Panc1 (cell line): Measurements from ENCODE around the gene PUDP. TPM values are rescaled to one million over a fixed set of nuclear protein-coding genes. Genes with fewer than 3 reads are reported as not detected.
A peak's percentile ranks its signal among the peaks of the same experiment; 100 is the strongest.

Experiments
- ATAC-seq: fragments of 200-7000 bp; cut with Tn5 transposase; 2 replicates; pipeline ENCODE4 v1.9.1; 2020; ENCODE audit warnings: mild to moderate bottlenecking, moderate library complexity
- BruUV-seq: library from RNA; stranded (reverse); fragments of 400-500 nt; replicated peaks from 2 replicates; lab custom pipeline; 2021; lab: Mats Ljungman, UMichigan
- CTCF ChIA-PET: fragments of 300-600 bp; sonication (Branson Sonifier 250); formaldehyde crosslinking; loops from one replicate; lab custom pipeline; 2022; ENCODE audit warnings: antibody characterized with exemption; lab: Charles Lee
- POLR2A ChIA-PET: fragments of 300-600 bp; sonication (Branson Sonifier 250); formaldehyde crosslinking; loops from one replicate; lab custom pipeline; 2022; ENCODE audit warnings: antibody characterized with exemption; lab: Charles Lee
- DNase-seq: peaks from one replicate; pipeline ENCODE4 v3.0.0-alpha.2; 2010; ENCODE audit warnings: low read depth, low spot score
- H3K27ac ChIP-seq: 2 replicates; pipeline ENCODE4 v1.5.1; 2011; ENCODE audit warnings: mild to moderate bottlenecking, low read length, inconsistent platforms
- H3K27me3 ChIP-seq: fragments of 200-500 bp; sonication (Bioruptor generic); 2 replicates; pipeline ENCODE4 v1.6.0; 2014; ENCODE audit warnings: low read length, inconsistent platforms; ENCODE audit not compliant: control insufficient read depth, insufficient read depth
- H3K36me3 ChIP-seq: fragments of 200-500 bp; sonication (Bioruptor generic); 2 replicates; pipeline ENCODE4 v1.5.1; 2014; ENCODE audit warnings: inconsistent platforms, mild to moderate bottlenecking, low read length, moderate library complexity; ENCODE audit not compliant: control insufficient read depth, insufficient read depth
- H3K4me1 ChIP-seq: 2 replicates; pipeline ENCODE4 v1.5.1; 2011; ENCODE audit warnings: inconsistent platforms, mild to moderate bottlenecking, low read length, moderate library complexity; ENCODE audit not compliant: control insufficient read depth, insufficient read depth
- H3K4me3 ChIP-seq, 2 experiments: 2 replicates each; pipeline ENCODE4 v1.5.1; 2011 to 2012; ENCODE audit warnings: low read depth in 2 of 2, low read length in 2 of 2, mild to moderate bottlenecking in 2 of 2, inconsistent platforms in 1 of 2, moderate library complexity in 1 of 2
- H3K9me3 ChIP-seq: fragments of 200-500 bp; sonication (Bioruptor generic); 2 replicates; pipeline ENCODE4 v1.5.1; 2014; ENCODE audit warnings: low read depth, mild to moderate bottlenecking, inconsistent platforms, low read length, moderate library complexity; ENCODE audit not compliant: control insufficient read depth, insufficient read depth
- CTCF ChIP-seq: fragments of 450-650 bp; IDR thresholded peaks from 2 replicates; pipeline ENCODE4 v1.5.1; 2017; ENCODE audit warnings: mild to moderate bottlenecking
- POLR2AphosphoS5 ChIP-seq: IDR thresholded peaks from 2 replicates; pipeline ENCODE4 v1.6.1; 2012; ENCODE audit warnings: mild to moderate bottlenecking, low read depth, low read length, moderate library complexity
- REST ChIP-seq, 2 experiments: IDR thresholded peaks; 2 replicates each; pipeline ENCODE4 v1.6.1; 2011 to 2012; ENCODE audit warnings: low read depth in 2 of 2, control low read depth in 1 of 2, low read length in 1 of 2, mild to moderate bottlenecking in 1 of 2, moderate library complexity in 1 of 2; ENCODE audit not compliant: insufficient read depth in 1 of 2
- SIN3A ChIP-seq: IDR thresholded peaks from 2 replicates; pipeline ENCODE4 v1.6.1; 2012; ENCODE audit warnings: low read depth, mild to moderate bottlenecking, low read length, moderate library complexity, borderline replicate concordance; ENCODE audit not compliant: insufficient read depth
- TCF7L2 ChIP-seq: IDR thresholded peaks from 2 replicates; pipeline ENCODE4 v1.6.1; 2011; ENCODE audit warnings: mild to moderate bottlenecking, low read depth, low read length, inconsistent platforms
- in situ Hi-C: cut with HindIII; loops from 2 replicates; pipeline ENCODE4 v1.10.0; 2016; ENCODE audit warnings: low sequenced_read_pairs, low pct_unique_long_range_greater_than_20kb
- intact Hi-C: fragments of 100-400 bp; cut with micrococcal nuclease; formaldehyde crosslinking; loops from one replicate; pipeline ENCODE4 v1.10.0; 2022; ENCODE audit not compliant: unreplicated experiment
- total RNA-seq: library from RNA; stranded (reverse); gene quantifications from one replicate; pipeline ENCODE4 v1.2.1, GENCODE V29; 2021; ENCODE audit not compliant: unreplicated experiment

Gene PUDP
- total RNA-seq, 1 experiment from 2014 or later: 14.2 TPM

- Histone ChIP-seq H3K36me3 (no peaks in the 10 kb centered on the region), H3K27ac (peak within 1 kb of the TSS; percentile 65), H3K4me3 (peak within 1 kb of the TSS; percentile 68 to 76), H3K4me1 (no peaks in the 10 kb centered on the region), H3K27me3 (no peaks in the 10 kb centered on the region), H3K9me3 (no peaks in the 10 kb centered on the region)
- TF ChIP-seq CTCF (no peak), REST (IDR thresholded peaks at IDR 0.05; ENCODE audit: insufficient read depth in 1 of 2, low read depth in 2 of 2, low read length in 1 of 2) (no peak), POLR2AphosphoS5 (no peak), TCF7L2 (no peak), SIN3A (no peak)
- DNase-seq: no peak
- ATAC-seq: peak; percentile 69
- no TSS peak for BruUV-seq
- in situ Hi-C loops (no loop called here), intact Hi-C loops (no loop called here)
- ChIA-PET CTCF (no interaction called here), POLR2A (no interaction called here)
Observed at GRCh38 chrX:7147413-7147977, 458 bp downstream of the PUDP start, which contains the start of gene STS. STS (plus strand) TSS chrX:7147712; CDS start chrX:7253200, 105,488 bp downstream.

GRCh38 chrX:7146703-7147412 lies 1.1 kb downstream of the PUDP start:
- DNase-seq: no peak
- ChIA-PET CTCF (interaction anchor here (0.6 kb wide), 1 partner anchor 36 kb away, joined by 5 read pairs; no protein-coding TSS in a partner anchor), POLR2A (no interaction called here)
- in situ Hi-C loops (no loop called here), intact Hi-C loops (no loop called here)
- Histone ChIP-seq H3K9me3 (no peaks in the 10 kb centered on the region), H3K36me3 (no peaks in the 10 kb centered on the region), H3K27ac (0 out of 2 replicates have a peak overlapping the region, but pooled peaks have one; percentile 29), H3K27me3 (no peaks in the 10 kb centered on the region), H3K4me1 (no peaks in the 10 kb centered on the region), H3K4me3 (peak overlapping the region; percentile 64 to 68)
- no peak for TF ChIP-seq POLR2AphosphoS5
- no peak for TF ChIP-seq TCF7L2
- no TSS peak for BruUV-seq
- no peak; the same call in 1 of the 2 replicates for ATAC-seq
